GM18499 (cell line): ENCODE data around the gene C1RL.

ENCODE experiments used
- ATAC-seq: cut with Tn5 transposase; IDR thresholded peaks from one replicate; pipeline ENCODE4 v1.9.1; 2021; ENCODE audit warnings: moderate number of reproducible peaks; ENCODE audit not compliant: insufficient read depth, unreplicated experiment

Gene C1RL

GRCh38 chr12:7139200-7139599 is 30.2 kb upstream of the C1RL start:
- ATAC-seq: no peak

DNA sequence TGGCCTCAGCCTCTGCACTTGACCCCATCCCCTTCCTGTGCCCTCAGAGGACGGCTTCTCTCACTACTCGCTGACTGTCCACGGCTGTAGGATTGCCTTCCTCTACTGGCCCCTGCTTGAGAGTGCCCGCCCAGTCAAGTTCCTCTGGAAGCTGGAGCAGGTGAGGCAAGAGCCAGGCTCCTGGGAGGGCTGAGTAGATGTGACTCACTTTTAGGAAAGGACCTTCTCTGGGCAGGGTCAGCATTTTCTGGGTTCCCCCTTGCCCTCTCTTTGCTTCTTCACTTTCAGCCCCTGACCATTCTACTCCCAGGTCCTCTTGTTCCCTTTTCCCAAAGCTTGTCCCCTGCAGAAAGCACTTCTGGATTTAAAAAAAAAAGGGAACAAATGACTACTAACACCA is 28.9 kb upstream of the C1RL start:
- ATAC-seq: no peak

GRCh38 chr12:7136676-7137075 is 27.7 kb upstream of the C1RL start:
- ATAC-seq: no peak

DNA sequence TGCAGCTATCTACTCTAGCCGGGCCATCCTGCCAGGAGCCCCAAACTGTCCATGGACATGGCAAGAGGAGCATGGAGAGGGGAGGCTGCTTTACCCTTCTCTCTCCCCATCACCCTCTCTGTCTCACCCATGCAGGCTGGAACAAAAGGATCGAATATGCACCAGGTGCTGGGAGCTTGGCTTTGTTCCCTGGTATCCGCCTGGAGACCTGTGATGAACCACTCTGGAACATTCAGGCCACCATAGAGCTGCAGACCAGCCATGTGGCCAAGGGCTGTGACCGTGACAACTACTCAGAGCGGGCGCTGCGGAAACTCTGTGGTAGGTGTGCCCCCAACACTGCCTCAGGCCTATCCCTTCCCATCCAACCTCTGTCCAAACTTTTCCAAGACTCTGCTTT is 27.1 kb upstream of the C1RL start:
- ATAC-seq: no peak

- ATAC-seq: no peak
These were observed 25.6 kb upstream of the C1RL start for GRCh38 chr12:7134396-7135166.

DNA sequence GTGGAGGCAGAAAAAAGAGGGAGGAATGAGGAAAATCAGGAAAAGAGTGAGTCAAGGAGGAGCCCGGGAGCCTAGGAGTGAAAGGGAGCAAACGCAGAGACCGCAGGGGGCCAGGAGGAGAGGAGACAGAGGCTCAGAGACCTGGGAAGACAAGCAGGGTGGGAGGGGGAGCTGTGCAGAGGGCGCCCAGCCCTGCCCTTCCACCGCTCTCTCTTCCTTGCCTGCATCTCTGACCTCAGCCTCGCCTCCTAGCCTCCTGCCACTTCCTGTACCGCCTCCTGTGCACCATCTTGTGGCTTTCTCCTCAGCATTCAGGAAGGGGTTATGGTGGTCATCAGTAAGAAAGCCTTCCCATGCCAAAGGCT is 22.5 kb upstream of the C1RL start:
- no peak for ATAC-seq

GRCh38 chr12:7130701-7131501 is 21.9 kb upstream of the C1RL start:
- ATAC-seq: no peak

DNA sequence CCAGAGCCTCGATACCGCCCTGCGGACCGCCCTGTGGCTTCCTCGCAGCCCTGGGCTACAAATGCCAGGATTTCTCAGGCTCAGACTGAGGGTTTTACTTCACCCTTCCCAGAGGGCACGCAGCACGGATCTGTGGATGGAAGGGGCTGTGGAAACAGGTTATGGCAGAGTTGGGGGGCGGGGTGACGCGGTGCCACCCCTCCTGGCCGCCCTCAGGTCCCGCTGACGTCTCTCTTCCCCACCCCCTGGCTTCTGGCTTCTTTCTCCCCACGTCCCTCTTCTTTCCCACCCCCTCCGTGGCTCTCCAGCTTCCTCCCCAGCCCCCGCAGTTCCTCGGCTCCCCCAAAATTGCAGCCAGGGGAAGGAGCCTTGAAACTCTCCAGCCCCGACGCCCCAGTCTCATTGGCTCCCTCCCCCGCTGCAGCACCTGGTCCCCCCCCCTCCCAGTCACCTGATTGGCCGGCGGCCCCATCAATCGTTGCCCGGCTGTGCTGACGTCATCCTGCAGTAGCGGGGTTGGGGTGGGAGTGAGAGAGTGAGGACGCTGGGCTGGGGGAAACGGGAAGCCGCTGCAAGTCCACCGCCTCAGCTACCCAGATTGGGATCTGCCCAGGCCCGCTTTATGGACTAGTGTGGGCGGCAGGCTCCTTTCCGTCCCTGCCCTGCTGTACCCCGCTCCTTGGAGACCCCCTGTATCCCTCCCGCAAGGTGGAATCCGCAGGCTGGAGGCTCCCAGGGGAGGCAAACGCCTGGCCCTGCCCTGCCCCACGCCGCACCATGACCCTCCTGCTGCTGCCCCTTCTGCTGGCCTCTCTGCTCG is 21.1 kb upstream of the C1RL start, which contains the start of gene CLSTN3:
Gene CLSTN3 (plus strand): TSS at position 500 of the 820 bp plus-strand sequence. CDS start 278 bp downstream, at position 778.
- ATAC-seq: no peak

GRCh38 chr12:7129287-7129871 is 20.4 kb upstream of the C1RL start:
- ATAC-seq: no peak

- no peak for ATAC-seq
These were observed 19.8 kb upstream of the C1RL start, which contains the start of gene RBP5 for GRCh38 chr12:7128681-7129286. RBP5 (minus strand) TSS chr12:7128889; CDS start chr12:7128775, 114 bp downstream.

GRCh38 chr12:7127916-7128626 is 19.1 kb upstream of the C1RL start:
- no peak for ATAC-seq

- ATAC-seq: no peak
These were observed 16.7 kb upstream of the C1RL start for GRCh38 chr12:7125632-7126227.

DNA sequence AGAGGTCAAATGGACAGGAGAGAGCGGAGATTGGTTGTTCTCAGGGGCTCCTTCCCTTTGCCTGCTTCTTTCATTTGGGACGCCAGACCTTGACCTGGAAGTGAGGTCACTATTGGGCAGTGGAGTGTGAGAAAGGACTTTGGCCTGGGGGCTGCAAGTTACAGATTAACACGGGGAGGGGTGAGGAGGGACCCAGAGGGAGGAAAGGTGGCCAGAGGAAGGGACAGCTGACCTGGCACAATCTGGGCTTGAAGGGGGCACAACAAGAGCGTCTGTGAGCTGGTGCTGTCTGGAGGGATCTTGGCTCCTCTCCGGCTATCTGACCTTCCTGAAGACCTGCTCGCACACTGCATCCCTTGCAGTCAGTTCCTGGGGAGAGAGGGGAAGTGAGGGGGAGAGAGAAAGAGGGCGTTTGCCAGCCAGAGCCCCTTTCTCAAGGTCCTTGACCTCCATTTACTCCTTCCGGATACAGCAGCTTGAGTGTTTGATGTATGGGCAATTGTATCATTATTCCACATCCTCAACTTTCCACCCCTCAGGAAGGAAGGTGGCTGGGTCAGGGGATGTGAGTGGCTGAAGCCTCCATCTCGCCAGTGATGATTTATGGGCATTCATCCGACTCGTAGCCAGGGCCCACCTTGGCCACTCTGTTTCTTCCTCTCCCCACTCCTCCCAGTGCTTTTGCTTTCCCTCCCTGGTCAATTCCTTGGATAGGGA is 14.9 kb upstream of the C1RL start:
- ATAC-seq: no peak

DNA sequence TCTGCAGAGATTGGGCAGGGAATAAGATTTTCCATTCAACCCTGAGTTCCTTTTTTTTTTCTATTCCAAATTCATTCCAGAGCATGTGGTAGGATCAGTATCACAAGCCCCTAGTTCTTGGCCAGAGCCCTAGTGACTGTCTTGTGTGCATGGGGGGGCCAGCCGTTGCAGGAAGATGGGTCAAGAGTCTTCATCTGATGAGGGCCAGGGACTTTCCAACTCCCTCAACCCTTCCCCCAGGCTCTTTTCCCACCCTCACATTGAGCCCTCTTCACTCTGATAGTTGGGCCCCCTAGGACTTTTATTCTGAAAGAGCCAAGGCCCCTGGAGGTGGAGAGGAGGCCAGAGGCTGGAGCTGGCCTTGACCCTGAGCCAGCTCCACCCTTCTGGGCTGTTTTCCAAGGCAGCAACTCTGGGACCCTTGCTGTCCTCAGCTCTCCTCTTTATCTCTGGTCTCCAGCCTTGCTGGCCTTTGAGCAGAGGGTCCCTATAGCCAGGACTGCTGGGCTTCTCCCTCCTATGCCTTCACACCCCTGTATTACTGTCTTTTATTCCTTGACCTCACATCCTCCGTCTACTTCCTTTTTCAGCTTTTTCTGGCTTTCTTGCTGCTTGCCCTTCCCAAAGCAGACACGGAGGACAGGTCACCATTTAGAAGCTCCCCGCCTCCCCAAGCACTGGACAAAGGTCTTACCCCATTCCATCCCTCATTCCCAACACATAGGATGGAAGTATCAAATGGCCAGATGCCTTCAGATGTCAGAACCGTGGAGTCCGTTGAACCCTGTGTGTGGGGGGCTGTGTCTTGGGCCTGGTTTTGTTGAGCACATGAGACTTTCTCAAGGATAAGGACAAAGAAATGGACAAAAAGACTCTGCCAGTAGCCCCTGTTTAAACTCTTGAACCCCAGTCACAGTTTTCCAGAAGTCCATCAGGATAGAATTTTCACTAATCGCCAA is 14.1 kb upstream of the C1RL start:
- ATAC-seq: no peak

DNA sequence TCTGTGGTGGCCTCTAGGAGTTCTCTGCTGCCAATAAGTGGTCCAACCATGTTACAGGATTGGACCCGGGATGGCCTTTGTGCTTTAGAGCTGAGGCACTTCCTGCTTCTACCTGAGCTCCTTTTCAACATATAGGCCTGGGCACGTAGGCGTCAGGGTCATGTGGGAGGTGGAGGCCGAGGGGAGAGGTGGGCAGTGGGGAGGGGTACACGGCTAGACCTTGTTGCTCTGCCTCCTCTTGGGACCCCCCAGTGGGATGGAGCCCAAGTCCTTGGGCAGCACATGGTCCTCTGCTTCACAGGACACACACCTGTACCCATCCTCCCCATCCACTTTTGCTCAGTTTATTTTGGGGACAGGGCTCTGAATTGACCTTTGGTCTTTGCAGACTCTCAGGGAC is 12.3 kb upstream of the C1RL start:
- no peak for ATAC-seq

- no peak for ATAC-seq
These were observed 11.2 kb upstream of the C1RL start for GRCh38 chr12:7120166-7120565.

- ATAC-seq: no peak
These were observed 9.9 kb upstream of the C1RL start for GRCh38 chr12:7118881-7119280.
